ENCODE data around the gene TREX2.

Gene TREX2, protein sequence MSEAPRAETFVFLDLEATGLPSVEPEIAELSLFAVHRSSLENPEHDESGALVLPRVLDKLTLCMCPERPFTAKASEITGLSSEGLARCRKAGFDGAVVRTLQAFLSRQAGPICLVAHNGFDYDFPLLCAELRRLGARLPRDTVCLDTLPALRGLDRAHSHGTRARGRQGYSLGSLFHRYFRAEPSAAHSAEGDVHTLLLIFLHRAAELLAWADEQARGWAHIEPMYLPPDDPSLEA

DNA sequence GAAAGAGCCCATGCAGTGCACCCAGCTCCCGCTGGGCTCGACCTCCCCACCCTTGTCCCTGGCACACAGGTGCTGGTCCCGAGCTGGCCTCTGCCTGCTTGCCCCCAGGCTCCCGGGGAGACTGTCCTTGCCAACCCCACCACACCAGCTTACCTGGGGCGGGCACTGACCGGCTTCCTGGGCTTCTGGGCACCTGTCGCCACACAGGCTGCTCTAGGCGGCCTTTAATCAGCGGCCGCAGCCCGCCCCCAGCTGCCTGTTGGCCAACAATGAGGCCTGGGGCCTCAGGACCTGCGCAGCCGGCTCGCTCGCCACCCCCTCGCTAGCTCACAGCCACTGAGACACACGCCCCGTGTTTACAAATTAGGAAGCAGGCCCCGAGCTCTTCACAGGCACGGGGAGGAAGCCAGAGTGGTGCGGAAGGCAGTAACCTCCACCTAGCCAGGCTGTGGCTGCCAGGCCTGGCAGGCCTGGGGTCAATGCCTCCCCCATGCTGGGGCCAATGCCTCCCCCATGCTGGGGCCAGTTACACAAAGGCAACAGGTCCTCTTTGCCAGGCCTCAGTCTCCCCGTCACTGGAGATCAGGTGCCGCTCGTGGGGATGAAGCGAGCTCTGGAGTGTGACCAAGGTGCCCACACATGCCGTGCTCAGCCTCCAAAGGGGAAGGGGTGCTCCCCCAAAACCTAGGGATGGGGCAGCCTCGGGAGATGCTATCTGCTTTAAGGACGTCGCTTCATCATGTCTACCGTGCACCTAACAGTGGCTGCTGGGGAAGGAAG lies at the start of gene TREX2:
TREX2 (minus strand) TSS at position 201 of the 780 bp plus-strand sequence. CDS start 626 bp downstream, outside the sequence.
- DNase-seq = no peak

DNA sequence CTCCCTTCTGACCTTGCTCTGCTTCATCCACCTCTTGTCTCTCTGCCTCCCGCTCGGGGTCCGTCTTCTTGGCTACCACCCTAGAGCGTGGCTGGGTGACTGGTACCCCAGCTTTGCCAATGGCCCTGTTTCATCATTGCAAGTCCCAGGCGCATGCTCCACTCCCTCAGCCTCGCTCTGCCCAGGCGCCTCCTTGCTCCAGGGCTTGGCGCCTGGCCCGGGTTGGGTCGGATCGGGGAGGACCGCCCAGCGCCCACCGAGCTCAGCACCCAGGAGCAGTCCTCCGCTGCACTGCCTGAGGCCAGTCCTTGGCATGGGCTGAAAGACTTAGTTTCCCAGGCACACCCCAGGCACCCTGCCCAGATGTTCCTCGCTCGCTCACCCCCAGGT lies 49.5 kb upstream of the TREX2 start:
- no peak for DNase-seq

DNA sequence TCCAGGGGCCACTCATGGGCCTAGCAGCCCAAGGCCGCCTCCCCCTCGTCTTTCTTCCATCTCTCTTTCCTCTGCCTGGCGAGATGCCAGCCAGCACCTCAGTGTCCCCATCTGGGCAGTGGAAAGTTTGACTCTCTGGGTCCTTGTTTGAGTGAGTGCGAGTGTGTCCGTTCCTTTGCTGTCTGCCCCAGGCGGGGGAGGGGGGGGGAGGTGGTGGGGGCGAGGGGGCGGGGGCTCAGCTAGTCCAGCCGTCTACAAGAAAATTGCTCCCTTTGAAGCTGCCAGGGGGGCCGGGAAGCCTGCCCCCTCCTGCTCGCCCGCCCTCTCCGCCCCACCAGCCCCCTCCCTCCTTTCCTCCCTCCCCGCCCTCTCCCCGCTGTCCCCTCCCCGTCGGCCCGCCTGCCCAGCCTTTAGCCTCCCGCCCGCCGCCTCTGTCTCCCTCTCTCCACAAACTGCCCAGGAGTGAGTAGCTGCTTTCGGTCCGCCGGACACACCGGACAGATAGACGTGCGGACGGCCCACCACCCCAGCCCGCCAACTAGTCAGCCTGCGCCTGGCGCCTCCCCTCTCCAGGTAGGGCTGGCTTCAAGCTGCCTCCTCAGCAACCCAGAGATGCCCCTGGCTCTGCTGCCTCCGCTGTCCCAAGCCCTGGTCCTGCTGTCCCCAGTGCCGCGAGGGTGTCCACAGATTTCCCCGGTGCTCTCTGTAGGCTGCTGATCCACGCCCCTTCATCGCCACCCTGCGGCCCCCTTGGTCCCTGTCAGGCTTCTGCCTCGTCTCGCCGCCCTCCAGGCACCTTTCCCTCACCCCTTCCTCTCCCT lies 48.9 kb upstream of the TREX2 start, which contains the start of gene BGN:
BGN (plus strand) TSS at position 440 of the 821 bp plus-strand sequence. CDS start 9,652 bp downstream, outside the sequence.
- no peak for DNase-seq

DNA sequence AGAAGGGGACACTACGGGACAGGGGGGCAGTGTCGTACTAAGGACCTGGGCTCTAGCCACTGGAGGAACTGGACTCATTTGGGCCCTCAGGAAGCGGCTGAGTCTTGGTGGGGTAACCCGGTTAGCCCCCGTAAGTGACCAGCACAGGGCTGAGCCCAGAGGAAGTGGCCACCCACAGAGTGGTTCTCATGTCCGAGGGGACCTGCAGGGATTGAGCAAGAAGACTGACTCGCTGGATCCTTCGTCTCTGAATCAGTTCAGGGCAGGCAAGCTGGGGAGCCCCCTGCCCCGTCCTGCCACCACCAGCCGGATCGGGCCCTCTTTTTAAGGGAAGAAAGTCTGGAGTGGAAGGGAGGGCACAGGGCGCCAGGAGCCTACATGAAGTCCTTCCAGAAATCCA lies 48.2 kb upstream of the TREX2 start:
- no peak for DNase-seq

DNA sequence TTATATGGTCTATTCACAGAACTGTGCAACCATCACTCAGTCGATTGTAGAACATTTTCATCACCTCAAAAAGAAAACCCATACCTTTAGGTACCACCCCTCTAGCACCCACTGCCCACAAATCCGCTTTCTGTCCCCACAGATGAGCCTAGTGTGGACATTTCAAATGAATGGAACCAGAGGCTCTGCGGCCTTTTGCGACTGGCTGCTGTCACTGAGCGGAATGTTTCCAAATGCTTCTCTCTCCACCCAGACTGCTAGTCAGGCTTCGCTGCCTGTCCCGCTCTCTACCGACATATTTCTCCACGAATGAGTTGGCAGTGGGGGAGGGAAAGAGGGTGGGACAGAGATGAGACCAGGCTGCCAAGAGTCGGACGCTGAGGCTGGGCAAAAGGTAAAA lies 47.2 kb upstream of the TREX2 start:
- DNase-seq = no peak

DNA sequence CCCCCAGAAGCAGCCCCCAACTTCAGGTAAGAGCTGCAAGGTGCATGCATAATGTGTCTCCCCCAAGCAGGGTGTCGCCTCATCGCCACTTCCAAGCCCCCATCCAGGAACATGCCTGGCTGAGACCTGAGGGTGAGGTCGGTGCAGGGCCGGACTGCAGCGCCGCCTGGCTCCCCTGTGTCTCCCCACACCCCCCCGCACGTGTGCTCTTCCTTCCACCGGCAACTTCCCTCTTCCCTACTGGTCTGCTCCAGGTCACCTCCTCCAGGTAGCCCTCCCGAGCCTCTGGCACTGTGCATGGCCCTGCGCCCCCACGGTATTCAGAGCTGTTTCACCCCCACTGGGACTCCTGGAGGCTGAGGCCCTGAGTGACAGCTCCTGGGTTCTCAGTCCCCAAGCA lies 46.7 kb upstream of the TREX2 start:
- DNase-seq = no peak

DNA sequence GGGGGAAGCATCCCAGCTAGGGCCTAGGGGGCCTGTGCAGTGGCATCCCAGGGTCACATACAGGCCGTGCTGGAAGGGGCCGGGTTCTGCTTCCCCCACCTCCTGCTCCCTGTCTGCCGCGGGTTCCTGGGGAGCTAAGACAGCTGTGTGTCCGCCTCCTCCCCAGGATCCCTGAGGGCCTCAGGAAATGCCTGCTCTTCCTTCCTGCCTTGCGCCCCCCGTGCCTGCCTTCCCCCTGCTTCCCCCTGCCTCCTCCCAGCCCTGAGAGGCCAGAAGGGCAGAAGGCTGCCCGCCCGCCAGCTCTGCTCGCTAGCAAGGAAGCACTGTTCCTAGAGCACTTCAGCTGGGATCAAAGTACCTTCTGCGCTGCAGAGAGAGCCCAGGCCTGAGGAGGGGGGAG lies 46.1 kb upstream of the TREX2 start:
- DNase-seq = no peak

DNA sequence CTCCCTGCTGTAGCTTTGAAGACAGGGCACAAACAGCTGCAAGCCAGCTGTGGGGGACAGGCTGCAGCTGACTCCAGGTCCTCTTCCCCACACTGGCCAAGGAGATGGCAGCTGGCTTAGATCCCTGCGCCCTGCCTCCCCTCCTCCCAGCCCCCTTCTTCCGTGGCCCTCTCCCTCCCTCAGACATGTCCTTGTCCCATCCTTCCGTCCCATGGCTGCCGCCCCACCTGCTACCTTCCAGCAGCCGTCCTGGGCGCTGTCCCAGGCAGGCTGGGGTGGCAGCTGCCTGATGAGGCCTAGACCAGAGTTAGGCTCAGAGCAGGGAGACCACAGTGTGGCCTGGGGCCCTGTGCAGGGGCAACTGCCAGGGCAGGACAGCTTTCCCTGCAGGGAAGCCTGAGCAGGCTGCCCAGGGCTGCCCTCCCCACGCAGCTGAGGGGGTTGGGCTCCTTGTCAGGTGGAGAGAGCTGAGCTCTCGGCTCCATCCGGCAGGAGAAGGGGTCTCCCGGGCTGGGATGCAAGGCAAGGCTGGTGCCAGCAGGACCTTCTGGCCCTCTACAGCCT lies 45.6 kb upstream of the TREX2 start:
- DNase-seq = no peak

DNA sequence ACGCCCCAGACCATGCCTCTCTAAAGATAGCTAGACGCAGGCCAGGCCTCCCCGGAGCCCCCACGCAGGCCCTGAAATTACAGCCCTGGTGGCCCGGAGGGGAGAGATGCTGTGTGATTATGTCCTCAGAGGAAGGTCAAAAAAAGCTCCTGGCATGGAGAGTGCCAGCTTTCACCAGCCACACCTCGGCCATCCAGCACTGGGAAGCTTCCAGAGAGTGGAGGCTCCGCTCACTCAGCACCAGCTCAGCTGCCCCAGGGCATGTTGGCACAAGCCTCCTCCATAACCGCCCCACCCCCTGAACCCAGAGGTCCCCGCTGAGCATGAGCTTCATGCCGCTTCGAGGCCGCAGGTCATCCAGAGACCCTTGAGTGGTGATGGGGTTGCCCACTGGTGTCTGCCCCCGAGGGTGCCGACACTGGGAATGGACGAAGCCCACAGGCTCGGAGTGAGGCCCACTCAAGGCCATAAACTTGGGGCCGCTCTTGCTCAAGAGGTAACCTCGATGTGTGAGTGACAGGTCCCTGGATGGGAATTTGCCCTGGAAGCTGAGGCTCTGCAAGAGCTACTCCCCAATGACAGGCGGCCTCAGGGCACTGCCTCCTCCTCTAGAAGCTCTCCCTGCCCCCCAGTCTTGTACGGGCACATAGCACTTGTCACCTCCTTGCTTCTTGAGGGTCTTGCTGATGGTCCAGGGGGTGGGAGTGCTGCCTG lies 44.5 kb upstream of the TREX2 start:
- no peak for DNase-seq

DNA sequence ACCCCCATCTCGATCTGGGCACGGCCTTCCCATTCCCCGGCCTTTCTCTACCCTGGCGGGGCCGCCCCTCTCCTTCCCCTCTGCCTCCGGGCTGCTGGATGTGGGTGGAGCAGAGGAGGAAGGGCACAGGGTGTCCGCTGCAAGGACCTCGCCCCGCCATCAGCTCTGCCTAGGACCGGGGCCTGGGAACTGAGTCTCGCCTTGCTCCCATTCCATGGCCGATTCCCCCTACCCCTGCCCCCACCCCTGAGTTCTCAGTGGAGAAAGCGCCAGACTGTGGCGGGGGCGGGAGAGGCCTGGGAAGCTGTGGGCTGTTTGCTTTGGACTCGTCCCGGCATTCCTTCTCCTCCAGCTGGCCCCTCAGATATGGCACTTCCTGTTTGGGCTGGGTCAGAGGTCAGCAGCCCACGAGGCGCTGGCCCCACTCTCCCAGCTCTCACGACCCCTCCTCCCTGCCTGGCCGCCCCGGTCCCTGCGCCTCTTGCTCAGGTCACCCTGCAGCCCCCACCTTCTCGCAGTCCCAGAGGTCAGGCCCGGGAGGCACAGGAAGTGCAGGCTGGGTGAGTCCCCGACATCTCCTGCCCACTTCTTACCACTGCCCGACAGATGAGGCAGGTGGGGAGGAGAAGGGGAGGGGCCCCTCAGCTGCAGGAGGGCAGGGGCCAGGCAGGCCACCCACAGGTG lies 42.5 kb upstream of the TREX2 start:
- no peak for DNase-seq

DNA sequence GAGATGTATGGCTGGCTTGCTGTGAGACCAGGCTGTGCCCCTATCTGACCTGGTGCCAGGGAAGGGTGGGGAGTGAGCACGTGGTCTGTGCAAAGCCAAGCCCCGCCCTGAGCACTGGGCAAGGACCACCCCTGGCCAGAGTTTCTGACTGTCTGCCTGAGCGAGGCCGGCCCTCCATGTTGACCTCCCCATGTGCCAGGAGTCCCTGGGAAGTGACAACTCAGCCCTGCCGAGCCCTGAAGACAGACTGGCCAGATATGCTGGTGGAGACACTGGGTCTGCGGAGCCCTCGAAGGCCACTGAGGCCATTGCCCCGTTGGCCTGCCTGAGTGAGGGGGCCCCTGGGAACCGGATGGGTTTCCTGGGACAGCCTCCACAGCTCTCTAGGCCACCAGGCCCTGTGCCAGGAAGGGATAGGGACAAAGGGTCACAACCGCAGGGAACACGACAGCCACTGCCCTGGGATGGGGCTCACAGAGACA lies 41.8 kb upstream of the TREX2 start:
- no peak for DNase-seq

DNA sequence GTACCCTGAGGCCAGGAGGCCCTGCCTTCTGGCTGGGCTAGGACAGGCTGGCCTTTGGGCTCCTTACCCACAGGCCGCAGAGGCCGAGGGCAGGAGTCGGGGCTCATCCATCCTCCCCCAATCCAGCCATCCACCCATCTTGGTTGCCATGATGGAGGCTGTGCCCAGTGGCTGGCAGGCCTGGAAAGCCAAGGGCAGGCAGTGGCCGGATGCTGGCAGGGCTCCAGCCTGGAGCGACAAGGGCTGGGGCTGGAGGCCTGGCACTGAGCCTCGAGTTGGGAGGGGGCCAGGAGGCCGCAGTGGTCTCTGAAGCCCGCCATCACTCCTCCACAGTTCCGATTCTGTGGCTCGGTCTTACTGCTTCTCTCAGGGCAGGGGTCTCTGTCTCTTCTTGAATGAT lies 40.3 kb upstream of the TREX2 start:
- DNase-seq = no peak

DNA sequence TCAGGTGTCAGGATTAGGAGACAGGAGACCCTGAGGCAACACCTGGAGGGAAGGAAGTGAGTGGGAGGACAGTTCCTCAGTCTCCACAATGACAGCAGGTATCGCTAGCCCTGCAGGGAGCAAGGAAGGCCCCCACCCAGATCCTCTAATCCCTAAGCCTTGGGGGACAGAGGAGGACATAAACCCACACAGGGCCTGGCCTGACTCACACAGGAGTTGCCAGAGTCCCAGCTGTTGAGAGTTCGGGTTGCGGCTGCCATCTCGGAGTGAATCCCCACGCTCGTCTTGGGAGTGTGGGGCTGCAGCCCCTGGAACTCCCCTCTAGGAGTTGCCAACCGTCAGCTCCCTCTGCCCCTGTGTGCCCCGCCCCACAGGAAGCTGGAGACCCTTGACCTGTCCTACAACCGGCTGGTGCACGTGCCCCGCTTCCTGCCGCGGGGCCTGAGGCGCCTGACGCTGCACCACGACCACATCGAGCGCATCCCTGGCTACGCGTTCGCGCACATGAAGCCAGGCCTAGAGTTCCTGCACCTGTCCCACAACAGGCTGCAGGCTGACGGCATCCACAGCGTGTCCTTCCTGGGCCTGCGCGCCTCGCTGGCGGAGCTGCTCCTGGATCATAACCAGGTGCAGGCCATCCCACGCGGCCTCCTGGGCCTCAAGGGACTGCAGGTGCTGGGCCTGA lies 39.7 kb upstream of the TREX2 start:
- no peak for DNase-seq

DNA sequence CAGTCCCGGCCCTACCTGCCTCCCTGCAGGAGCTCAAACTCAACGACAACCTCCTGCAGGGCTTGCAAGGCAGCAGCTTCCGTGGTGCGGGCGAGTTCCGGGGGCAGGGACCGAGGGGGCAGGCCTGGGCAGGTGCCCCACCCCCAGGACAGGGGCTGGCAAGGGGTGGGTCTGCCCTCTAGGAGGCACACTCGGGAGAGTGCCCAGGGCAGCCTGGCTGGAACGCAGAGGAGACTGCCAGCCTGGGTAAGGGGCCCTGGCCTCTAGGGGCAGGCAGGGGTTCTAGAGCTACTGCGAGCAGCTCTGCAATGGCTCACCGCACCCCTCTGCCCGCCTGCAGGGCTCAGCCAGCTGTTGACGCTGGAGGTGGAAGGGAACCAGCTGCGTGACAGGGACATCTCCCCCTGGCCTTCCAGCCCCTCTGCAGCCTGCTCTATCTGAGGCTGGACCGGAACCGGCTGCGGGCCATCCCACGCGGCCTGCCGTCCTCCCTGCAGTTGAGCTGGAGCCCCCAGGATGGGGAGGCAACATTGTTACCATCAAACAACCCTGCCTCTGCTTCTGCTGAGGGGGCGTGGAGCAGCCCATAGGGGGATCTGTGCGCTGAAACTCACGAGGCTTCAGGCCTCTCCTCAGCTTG lies 36.6 kb upstream of the TREX2 start:
- DNase-seq = no peak

DNA sequence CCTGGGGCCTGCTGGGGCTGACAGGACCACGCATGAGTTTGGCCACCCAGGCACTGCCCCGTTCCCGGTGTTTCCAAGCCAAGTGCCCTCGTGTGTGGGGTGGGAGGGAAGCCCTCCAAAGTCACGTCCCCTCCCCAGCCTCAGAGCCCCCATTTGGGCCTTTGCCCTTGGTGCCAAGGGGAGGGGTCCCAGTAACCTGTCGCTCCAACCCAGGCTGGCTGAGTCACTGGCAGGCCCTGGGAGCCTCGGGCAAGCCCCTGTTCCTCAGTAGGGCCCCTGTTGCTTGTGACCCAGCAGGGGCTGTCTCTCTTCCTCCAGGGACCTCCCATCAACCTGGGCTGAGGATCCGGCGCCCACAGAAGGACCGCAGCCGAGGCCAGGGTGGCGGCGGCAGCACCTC lies 35.2 kb upstream of the TREX2 start:
- no peak for DNase-seq

DNA sequence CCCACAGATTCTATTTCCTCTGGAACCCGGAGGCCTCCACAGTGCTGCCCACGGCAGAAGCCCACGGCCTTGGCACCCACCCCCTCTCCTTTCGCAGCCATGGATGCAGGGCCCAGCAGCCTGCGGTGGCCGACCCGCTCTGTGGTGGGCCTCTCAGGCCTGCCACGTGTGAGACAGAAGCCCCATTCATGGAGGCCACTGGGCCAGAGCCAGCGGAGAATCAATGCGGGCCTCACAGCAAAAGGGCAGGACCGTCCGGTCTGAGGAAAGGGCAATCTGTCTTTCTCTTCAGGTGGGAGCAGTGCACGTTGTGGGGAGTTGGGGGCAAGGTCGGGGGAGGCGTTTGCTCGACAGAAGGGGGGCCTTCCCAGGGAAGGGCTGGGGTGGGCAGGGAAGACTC lies 32.9 kb upstream of the TREX2 start:
- DNase-seq = no peak

DNA sequence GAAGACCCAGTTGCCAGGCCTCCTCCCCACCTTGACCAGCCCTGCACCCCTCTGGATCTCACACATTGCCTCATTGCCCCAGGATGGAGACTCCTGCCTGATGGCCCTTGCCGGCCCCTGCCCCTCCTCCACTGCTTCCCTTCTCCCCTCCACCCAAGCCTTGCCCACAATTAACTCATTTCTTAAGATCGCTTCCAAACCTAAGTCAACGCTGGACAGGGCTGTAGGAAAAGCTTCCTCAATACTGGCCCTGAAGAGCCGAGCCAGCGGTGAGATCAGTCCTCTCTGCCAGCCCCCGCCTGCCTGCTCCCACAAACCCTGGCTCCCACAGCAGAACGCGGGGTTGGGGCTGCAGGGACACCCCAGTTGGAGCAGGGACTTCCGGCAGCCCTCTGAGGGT lies 32.0 kb upstream of the TREX2 start:
- no peak for DNase-seq

DNA sequence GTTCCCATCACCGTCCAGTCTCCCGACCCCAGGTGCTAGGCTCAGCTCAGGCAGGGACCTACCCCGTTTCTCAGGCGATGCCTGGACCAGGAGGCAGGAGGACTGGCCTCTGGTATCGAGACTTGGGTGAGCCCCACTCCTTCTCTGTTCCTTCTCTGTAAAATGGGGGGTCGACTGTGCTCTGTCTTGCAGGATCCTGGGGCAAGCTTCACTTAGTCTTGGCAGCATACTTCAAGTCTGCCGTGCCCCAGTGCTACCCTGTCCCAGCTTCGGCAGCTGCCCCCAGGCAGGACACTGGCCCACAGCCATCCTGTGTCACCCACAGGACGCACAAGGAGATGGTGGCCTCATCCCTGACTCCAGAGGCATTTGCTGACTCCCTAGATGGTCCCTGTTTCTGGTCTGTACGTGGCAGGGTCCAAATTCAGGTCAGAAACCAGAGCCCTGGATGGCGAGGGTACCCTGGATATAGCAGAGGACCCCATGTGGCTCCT lies 31.6 kb upstream of the TREX2 start:
- no peak for DNase-seq

DNA sequence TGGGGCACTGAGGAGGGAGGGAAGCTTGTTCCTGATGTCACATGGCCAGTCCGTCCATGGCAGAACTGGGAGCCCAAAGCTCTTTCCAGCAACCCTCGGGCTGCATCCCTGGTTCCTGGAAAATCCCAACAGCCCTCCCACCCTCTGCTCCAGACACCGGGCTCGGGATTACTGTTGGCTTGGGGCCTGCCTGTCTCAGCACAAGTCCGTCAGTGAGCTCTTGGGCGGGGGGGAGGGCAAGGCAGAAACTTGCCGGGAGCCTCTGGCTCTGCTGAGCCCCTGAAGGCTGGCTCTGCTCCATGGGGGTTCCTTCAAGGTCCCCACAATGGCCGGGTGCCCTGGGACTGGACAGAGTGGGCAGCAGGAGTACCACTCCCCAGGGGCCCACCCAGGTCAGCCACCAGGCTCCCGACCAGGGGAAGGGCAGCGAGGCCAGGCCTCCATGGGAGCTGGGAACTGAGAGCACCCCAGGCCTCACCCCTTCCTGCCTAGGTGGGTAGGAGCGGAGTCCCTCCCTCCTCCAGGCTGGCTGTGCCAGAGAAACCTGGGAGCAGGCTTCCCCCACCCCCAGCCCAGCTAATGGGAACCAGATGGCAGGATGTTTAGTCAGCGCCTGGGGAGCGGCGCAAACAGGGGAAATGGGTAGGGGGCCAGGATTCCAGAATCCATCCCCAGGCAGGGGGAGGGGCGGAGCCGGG lies 31.0 kb upstream of the TREX2 start:
- DNase-seq = no peak

DNA sequence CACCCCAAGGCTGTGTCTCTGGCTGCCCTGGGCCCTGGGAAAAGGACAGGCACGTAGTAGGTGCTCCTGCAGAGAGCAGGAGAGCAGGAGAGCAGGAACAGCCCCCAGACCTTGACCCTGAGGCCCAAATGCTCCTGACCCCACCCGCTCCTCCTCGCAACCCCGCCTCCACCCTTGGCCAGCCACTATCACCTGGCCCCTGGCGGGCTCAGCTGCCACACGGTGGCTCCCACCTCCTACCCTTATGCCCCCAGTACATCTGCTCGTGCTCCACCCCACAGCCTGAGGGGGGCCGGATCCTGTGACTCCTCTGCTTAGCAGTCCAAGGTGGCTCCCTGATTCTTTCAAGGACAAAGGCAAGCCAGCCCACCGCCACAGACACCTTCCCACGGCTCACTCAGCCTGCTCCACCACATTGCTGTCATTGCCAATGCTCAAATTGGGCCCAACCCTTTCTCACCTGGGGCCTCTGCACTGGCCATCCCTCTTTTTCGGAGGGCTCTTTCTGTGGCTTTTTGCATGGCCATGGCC lies 30.0 kb upstream of the TREX2 start:
- DNase-seq = no peak

All from OCI-M1 (cell line).